Skin epidermis (tissue), 12 donors: ENCODE measurements around the gene SIRT5.

Experiments used
- H3K27ac ChIP-seq, 21 experiments: fragments of 200-600 bp; sonication (generic) in 11 of 21; one replicate each; pipeline ENCODE4 v1.5.0; 2020; ENCODE audit warnings: mild to moderate bottlenecking in 3 of 21, inconsistent platforms in 2 of 21, moderate library complexity in 2 of 21
- H3K4me3 ChIP-seq, 7 experiments: fragments of 200-600 bp; sonication (generic) in 2 of 7; one replicate each; pipeline ENCODE4 v1.5.0; 2020; ENCODE audit warnings: inconsistent platforms in 2 of 7, mild to moderate bottlenecking in 2 of 7, moderate library complexity in 1 of 7

SIRT5 gene

DNA sequence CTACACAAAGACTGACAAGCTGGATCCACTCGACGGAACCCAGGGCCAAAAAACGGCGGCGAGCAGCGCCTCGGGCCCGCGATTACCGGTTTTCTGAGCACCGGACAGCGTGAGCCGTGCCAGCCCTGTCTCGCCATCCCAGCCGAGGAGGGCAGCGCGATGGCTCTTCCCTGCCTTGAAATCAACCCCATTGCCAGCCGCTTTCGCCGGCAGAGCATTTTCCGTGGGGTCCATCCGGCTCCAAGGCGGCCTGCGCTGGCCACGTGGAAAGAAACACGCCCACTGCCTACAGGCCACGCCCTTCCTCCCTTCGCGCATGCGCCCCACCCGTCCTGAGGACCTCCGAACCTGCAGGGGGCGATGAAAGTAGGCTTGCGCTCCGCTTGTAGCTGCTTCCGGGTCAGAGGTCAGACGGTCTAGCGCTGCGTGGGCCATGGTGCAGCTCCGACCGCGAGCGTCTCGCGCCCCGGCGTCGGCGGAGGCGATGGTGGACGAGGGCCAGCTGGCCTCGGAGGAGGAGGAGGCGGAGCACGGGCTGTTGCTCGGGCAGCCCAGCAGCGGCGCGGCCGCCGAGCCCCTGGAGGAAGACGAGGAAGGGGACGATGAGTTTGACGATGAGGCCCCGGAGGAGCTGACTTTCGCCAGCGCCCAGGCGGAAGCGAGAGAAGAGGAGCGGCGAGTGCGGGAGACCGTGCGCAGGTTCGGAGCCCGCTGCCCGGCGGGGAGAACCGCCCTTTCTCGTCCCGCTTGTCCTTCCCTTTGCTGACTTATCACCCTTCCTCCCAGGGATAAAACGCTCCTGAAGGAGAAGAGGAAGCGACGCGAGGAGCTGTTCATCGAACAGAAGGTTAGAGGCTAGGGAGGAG lies 40.8 kb downstream of the SIRT5 start, which contains the start of gene NOL7:
Gene NOL7 (plus strand): TSS at position 410 of the 866 bp plus-strand sequence. CDS start 24 bp downstream, at position 434.
- H3K27ac ChIP-seq = peak within 1 kb of the TSS; percentile 78 to 99 (median 93)
- peak within 1 kb of the TSS; percentile 61 to 92 (median 82) for H3K4me3 ChIP-seq

DNA sequence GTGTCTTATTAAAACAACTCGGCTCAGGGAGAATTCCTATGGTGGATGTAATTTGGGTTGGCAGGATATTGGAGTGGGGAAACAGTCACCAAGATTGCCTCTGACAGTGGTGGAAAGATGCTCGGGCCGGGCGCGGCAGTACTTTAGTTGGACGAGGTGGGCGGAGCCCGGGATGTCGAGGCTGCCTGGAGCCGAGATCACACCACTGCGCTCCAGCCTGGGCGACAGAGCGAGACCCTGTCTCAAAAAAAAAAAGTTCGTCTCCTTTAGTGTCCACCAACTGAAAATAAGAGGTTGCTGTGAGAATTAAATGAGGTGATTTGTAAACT lies 41.4 kb downstream of the SIRT5 start:
- H3K27ac ChIP-seq = peak overlapping the region; percentile 78 to 99 (median 93)
- H3K4me3 ChIP-seq = peak overlapping the region; percentile 61 to 92 (median 82)

DNA sequence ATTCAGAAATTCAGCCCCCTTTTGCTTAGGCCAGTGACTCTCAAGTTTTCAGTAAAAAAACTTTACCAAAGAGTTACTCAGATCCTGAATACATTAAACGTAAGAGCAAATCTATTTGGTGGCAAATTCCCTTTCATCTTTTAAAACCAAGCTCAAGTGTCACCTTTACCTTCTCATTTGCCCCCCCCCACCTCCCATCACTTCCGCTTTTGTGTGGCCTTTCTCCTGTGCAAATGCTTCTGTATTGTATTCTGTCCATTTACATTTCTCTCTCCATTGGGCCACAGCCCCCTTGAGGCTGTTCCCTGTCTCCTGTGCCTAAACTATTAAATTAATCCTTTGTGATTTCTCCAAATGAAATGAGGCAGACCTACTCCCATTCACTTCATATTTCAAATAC lies 42.7 kb downstream of the SIRT5 start:
- Histone ChIP-seq H3K4me3 (no peak overlapping the region), H3K27ac (no peak overlapping the region)

DNA sequence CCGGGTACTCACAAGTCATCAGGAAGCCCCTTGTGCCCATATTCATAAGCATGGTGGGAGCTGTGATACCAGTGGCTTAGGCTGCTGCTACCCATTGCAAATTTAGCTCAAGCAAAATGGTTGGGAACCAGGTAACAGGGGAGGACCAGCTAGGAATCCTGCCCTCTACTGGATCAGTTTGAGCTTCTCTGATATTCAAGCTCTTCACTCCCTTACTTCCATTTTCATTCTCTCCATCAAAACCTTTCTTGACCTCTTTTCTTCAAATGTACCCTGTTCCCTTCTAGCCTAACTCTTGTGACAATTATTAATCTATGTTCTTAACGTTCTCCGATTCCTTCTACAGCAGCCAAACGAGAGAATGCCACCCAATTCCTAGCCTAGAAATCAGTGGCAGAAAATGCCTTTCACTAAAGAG lies 50.5 kb downstream of the SIRT5 start:
- H3K27ac ChIP-seq = no peak overlapping the region
- H3K4me3 ChIP-seq = no peak overlapping the region

DNA sequence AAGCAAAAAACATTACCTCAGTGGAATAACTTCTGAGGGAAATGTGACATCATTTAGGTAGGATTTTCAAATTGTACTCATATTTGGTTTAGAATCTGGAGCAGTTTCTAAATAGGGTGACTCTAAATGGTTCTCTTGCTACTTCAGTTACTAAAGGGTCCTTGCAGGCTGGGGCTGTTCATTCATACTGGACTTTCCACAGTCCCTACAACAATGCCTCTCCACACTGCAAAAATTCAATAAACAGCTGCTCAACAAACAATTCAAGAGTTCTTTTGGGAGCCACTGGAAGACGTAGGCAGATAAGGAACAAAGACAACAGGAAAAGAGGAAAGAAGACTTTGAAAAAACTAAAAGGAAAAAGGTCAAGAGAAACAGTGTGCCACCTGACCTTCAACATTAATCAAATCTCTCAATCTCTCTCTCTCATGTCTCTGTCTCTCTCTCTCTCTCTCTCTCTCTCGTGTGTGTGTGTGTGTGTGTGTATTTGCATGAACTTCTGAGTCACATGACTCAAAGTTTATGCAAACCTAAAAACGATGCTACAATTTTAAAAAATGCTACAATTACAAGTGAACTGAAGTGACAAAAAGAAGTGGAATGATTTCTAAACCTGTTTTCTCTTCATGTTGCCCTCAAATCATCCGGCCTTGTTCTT lies 55.2 kb downstream of the SIRT5 start:
- Histone ChIP-seq H3K4me3 (no peak overlapping the region), H3K27ac (no peak overlapping the region)

DNA sequence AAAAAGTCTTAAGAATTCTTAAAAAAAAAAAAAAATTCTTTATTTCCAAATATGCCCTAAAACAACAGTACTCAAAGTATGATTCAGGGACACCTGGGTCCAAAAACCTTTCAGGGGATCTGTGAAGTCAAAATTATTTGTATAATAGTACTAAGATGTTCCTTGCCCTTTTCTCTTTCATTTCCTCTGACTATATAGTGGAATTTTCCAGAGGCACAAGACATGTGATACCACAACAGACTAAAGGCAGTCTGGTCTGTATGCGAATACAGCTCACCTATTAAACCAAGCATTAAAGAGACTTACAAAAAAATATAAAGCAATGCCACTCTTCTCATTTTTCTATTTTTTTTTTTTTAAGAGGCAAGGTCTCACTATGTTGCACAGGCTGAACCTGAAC lies 56.1 kb downstream of the SIRT5 start:
- no peak overlapping the region for H3K27ac ChIP-seq
- H3K4me3 ChIP-seq = no peak overlapping the region

DNA sequence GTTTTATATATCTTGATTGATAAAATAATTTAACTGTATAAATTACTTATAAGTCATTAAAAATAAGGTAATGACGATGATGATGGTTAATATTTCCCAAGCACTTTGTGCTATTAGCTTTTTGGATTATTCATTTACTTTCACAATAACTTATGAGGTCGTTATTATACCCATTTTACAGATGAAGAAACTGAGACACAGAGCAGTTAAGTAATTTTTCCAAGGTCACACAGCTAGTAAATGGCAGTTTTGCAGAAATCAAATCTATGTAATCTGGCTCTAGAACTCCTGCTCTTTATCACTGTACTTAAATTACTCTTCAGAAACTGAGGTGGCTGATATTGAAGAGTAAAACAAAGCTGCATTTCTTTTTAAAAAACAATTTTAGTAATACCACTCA lies 58.9 kb downstream of the SIRT5 start:
- Histone ChIP-seq H3K4me3 (no peak overlapping the region), H3K27ac (no peak overlapping the region)

DNA sequence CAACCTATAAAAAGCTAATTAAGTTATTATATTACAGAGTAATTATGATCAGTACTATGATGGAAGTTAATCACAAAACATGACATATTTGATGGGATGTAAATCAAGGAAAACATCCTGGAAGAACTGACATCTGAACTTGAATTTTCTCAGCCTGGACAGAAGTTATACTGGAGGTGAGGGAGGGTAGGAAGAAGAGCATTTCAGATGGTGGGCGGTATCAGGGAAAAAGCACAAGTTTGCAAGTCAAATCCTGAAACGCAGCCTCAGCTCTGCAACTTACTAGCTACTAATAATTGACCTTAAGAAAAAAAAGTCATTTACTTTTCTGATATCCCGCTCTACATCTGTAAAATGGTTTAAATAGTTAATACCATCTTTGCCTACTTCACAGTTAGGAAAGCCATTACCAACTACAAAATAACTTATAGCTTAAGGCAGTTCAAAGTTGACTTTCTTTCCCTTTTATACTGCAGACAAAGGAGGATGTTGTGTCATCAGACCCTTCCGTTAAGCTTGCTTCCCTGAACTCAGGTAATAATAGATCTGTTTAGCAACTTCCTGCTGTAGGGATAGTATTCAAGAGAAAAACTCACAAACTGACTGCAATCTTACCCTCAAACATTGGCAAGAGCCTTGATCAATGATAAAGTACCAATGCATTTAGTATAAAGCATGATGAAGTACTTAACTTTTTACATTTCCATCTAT lies 61.7 kb downstream of the SIRT5 start:
- Histone ChIP-seq H3K4me3 (no peak overlapping the region), H3K27ac (peak overlapping the region in 2 of 21 experiments; percentile 9 to 18)

DNA sequence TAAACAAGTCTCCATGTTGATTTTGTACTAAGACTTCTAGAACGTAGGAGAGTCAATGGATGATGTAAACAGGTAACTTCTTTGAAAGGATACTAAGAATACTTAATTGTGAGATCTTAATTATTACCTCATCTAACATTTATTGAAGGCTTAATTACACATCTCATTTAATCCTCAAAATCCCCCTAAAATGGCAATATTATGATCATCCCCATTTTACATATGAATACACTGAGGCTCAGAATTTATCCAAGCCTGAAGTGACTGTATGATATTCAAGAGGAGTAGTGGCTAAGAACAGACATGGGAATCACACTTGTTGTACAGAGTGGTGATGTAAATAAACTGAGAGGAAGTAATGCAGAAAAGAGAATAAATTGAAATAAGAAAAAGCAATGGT lies 63.6 kb downstream of the SIRT5 start:
- no peak overlapping the region for H3K27ac ChIP-seq

DNA sequence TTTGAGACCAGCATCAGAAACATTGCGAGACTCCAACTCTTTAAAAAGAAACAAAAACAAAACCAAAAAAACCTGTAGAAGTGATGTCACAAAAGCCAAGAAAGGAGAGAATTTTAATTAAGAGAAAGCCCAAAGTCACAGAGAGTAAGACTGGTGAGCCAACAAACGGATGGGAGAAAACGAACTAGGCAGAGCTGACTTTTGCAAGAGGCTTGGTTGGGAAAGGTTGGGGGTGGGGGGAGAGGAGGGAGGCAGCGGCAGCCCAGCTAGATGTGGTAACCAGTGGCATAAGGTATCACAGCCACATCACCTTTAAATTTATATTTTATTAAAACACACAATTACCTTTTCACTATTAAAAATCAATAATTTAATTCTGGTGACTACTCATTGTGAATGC lies 64.2 kb downstream of the SIRT5 start:
- no peak overlapping the region for H3K4me3 ChIP-seq
- H3K27ac ChIP-seq = no peak overlapping the region

More for the DNA sequence above, 63.6 kb downstream of the SIRT5 start:
- no peak overlapping the region for H3K4me3 ChIP-seq

DNA sequence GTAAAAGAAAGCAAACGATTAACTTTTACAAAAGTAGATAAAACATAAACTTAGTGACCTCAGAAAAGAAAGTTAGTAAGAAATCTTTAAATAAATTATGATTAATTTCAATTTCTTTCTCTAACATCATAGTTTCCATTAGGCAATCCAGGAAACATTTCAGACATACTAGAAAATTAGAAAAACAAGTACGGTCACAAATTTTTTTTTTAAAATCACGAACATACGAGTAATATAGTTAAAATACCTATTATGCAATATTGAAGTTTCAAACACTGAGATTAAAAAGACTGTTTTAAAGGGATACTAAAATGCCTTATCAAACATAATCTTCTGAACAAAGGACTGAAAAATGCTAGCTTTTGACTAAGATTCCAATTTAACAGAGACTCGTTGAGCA lies 66.9 kb downstream of the SIRT5 start:
- H3K4me3 ChIP-seq = no peak overlapping the region
- H3K27ac ChIP-seq = peak overlapping the region in 4 of 21 experiments; percentile 2 to 36 (median 14)

DNA sequence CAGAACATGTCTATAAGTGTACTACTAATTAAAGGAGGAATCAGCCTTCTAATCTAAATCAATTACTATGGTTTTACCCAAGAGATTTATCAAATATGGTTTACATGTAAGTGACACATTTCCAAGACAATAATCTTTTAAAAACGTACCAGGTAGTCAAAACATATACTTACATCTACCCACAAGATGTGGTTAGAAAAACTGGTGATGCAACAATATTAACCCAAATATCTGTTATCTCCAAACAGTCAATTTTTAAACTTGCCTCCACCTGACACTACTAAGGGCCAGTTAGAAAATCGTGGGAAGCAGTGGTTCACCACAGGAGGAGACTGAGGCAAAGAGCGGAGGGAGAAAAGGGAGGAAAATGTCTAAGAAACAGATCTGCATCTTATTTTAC lies 68.7 kb downstream of the SIRT5 start:
- H3K4me3 ChIP-seq = no peak overlapping the region
- H3K27ac ChIP-seq = no peak overlapping the region

DNA sequence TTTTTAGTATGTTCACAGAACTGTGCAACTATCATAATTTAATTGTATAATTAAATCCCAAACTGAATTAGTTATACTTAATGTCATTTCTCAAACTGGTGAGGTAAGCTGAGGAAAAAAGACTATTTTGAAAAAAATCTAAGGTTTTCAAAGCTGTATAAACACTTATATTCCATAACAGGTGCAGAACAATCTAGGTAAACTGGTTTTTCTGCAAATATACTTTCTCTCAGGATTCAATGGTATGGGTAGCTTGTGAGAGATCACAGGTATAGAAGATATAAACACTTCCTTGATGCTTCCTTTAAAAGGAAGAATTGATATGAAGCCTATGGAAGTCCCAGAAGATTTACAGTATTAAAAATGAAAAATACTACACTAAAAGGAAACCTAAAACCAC lies 74.4 kb downstream of the SIRT5 start:
- no peak overlapping the region for H3K4me3 ChIP-seq

DNA sequence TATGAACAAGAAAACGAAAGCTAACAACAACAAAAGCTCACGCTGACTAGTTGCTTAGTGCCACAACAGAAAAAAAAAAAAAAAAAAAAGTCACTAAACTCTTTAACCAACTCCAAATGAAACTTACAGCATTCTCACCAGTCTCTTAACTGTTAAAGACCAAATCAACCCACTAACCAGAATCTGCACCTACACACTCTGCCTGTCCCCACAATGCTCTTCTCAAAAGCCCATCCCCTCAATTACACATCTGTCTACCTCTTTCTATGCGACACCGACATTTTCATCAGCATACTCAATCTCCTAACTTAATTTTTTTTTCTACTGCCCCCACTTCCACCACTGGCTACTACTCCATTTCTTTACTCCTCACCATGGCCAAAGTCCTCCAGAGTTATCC lies 75.0 kb downstream of the SIRT5 start:
- Histone ChIP-seq H3K4me3 (no peak overlapping the region), H3K27ac (no peak overlapping the region)

More for the DNA sequence above, 74.4 kb downstream of the SIRT5 start:
- H3K27ac ChIP-seq = no peak overlapping the region

DNA sequence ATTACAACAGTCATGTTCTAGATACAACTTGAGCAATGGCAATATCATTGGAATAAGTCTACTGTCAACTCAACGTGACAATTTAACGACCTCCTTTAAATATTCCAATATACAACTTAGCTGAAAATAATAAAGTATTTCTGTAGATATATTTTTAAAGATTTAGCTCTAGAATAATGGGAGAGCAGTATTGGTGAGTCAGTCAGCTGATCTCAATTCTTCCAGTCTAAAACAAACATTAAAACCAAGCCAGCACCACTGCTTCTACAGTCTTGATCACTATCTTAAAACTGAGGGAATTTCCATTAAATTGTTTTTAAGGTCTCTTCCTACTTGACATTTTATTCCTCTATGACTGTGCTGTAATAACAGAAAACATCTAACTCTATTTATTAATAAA lies 78.9 kb downstream of the SIRT5 start:
- H3K4me3 ChIP-seq = no peak overlapping the region
- no peak overlapping the region for H3K27ac ChIP-seq

DNA sequence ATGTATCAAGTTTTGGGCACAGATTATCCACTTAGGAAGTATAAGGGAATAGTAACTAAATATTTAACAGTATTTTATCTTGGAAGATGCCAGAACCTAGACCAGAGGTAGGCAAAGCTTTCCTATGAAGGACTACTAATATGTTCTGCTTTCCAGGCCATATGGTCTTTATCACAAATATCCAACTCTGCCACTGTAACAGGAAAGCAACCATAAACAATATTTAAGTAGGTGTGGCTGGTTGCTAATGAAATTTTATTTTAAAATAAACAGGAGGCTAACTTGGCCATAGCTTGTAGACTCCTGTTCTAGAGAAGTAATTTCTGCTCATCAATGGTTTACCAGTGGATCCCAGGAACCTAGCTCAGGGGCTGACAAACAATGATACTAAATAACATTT lies 80.1 kb downstream of the SIRT5 start:
- no peak overlapping the region for H3K27ac ChIP-seq
- no peak overlapping the region for H3K4me3 ChIP-seq

DNA sequence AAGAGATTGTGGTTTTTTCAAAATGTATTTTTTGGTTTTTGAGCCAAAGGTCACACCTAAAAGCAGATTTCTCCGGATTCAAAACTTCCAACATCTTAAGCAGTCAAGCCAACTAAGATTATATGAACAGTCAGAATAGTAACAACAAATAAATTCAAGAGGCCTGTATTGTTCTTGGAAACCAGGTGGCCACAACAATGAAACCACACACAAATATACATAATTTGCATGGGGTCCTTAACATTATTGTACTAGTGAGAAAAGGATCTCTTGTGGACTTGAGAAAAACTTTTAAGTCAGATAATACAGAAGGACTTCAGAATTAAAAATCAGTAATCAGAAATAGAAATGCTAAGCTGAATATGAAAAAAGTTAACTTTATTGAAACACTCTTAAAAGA lies 81.3 kb downstream of the SIRT5 start:
- no peak overlapping the region for H3K27ac ChIP-seq
- no peak overlapping the region for H3K4me3 ChIP-seq

DNA sequence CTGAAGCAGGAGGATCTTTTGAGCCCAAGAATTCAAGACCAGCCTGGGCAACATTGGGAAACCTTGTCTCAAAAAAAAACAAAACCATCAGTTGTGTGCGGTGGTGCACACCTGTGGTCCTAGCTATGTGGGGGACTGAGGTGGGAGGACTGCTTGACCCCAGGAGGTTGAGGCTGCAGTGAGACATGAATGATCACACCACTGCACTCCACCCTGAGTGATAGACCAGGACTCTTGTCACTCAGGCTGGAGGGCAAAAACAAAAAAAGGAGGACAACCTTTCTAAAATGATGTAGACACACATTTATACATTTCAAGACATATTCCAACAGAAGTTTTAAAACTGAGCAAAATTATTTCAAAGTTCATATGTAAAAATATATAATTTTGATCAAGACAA lies 85.9 kb downstream of the SIRT5 start:
- H3K4me3 ChIP-seq = no peak overlapping the region
- no peak overlapping the region for H3K27ac ChIP-seq

DNA sequence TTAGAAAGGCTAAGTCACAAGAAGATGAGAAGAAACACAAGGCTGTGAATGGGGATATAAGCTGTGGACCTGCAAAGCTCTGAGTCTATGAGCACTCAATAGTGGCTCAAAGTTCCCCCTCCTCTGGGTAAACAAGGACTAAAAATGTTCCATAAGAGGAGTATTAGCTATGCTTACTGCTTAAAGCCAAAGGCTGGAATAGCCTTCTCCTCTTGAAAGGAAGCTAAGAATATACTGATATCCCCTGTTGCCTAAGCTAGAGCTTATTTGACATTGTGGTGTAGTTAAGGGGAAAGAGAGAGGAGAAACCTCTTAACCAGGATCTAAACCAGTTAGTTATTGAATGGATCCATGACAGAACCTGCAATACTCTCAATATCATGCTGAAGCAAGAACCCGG lies 86.5 kb downstream of the SIRT5 start:
- no peak overlapping the region for H3K4me3 ChIP-seq
- H3K27ac ChIP-seq = no peak overlapping the region

DNA sequence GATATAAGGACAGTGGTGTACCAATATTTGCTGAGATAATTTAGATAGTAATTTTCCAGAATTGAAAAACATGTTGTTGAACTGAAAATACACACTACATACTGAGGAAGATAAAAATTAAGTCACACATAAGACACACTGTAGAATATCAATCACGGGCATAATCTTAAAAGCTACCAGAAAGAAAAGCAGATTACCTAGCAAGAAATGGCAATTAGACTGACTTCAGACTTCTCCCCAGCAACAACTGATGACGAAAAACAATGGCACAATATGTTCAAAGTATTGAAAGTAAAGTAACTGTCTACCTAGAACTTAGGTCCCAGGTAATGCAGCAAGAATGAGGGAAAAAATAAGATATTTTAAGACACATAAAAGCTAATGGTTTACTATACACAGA lies 87.2 kb downstream of the SIRT5 start:
- Histone ChIP-seq H3K4me3 (no peak overlapping the region), H3K27ac (no peak overlapping the region)
